ENCODE data around the gene KIF3B.
"Not testable (repeated sequence)": the region's sequence is repeated elsewhere in the genome, so short reads cannot be mapped to it uniquely, and the experiment has no call there.

Gene KIF3B

GRCh38 chr20:32249030-32249738 lies 28.3 kb upstream of the KIF3B start:
- DNase-seq, result no peak

GRCh38 chr20:32251470-32251869 lies 26.0 kb upstream of the KIF3B start:
- DNase-seq, result no peak

GRCh38 chr20:32252189-32252588 lies 25.3 kb upstream of the KIF3B start:
- no peak for DNase-seq

- not testable (repeated sequence) for DNase-seq
These were observed 16.5 kb upstream of the KIF3B start for GRCh38 chr20:32260973-32261372.

GRCh38 chr20:32261644-32262043 lies 15.8 kb upstream of the KIF3B start:
- DNase-seq, result no peak

GRCh38 chr20:32263398-32263954 lies 14.0 kb upstream of the KIF3B start:
- no peak for DNase-seq

GRCh38 chr20:32271620-32272019 lies 5.8 kb upstream of the KIF3B start:
- DNase-seq, result no peak

GRCh38 chr20:32274359-32274758 lies 3.1 kb upstream of the KIF3B start:
- DNase-seq, result no peak

GRCh38 chr20:32275163-32275562 lies 2.3 kb upstream of the KIF3B start:
- DNase-seq, result not testable (repeated sequence)

GRCh38 chr20:32278199-32278643 lies 770 bp downstream of the KIF3B start:
- no peak for DNase-seq

GRCh38 chr20:32281711-32282110 lies 4.3 kb downstream of the KIF3B start:
- DNase-seq, result no peak

- peak; percentile 60 for DNase-seq
These were observed 5.0 kb downstream of the KIF3B start for GRCh38 chr20:32282461-32282860.

GRCh38 chr20:32285082-32285620 lies 7.7 kb downstream of the KIF3B start:
- no peak for DNase-seq

- DNase-seq, result no peak
These were observed 8.3 kb downstream of the KIF3B start for GRCh38 chr20:32285621-32286371.

- no peak for DNase-seq
These were observed 9.8 kb downstream of the KIF3B start for GRCh38 chr20:32287231-32287638.

- no peak for DNase-seq
These were observed 10.9 kb downstream of the KIF3B start for GRCh38 chr20:32288225-32288849.

GRCh38 chr20:32289299-32289660 lies 11.8 kb downstream of the KIF3B start:
- DNase-seq, result not testable (repeated sequence)

GRCh38 chr20:32289661-32290431 lies 12.4 kb downstream of the KIF3B start:
- no peak for DNase-seq

- no peak for DNase-seq
These were observed 13.7 kb downstream of the KIF3B start for GRCh38 chr20:32291166-32291565.

- no peak for DNase-seq
These were observed 15.1 kb downstream of the KIF3B start for GRCh38 chr20:32292548-32292947.

- DNase-seq, result no peak
These were observed 16.6 kb downstream of the KIF3B start for GRCh38 chr20:32294071-32294470.

GRCh38 chr20:32296412-32296811 lies 19.0 kb downstream of the KIF3B start:
- no peak for DNase-seq
